ENCODE results near the gene VAMP2.

Gene VAMP2

DNA sequence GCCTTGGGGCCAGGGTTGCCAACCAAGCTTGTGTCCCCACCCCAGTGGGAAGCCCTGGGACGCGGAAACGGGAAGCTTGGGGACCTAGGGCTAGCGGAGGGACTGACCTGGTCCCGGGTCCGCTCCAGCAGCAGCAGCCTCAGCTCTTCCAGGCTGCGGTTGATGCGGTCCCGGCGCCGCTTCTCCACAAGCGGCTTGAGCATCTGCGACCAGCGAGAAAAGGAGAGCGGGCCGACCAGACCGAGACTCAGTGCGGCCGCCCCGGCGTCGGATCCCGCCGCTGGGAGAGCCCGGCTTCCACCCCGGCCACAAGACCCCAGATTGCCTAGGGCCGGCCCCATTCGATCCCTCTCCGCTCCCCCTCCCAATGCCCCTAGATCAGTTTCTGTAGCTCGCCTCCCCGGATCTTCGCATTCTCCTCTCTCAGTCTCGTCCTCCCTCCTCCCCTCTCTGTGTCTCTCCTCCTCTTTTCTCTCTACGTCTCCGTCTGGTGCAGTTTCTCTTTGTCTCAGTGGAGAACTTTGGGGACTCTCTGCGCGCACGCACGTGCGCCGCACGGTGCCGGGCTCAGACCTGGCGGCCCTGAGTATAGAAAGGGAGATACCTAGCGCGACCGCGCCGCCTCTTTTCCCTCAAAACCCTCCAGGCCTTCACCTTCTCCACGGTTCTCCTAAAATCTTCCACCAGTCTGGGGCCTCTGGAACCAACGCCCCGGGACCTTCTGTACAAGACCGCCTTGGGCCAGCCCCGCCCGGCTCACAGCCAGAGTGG is 39.6 kb downstream of the VAMP2 start:
- no peak for DNase-seq (ENCODE audit: low read depth)

GRCh38 chr17:8122422-8122923 is 40.3 kb downstream of the VAMP2 start:
- DNase-seq (ENCODE audit: low read depth): no peak

- no peak for DNase-seq (ENCODE audit: low read depth)
Measured at GRCh38 chr17:8121681-8122421, 40.9 kb downstream of the VAMP2 start.

DNA sequence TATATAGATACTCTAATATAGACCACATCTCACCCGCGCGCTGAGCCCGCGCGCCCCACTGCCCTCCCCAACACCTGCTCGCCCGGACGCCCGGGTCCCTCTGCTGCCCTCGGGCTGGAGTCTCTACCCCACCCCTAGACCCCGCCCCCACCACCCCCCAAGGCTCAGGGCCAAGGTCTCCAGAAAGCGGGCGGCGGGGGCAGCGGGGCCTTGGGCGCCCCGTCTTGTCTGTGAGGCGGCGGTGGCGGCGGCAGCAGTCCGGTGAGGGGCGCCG is 41.4 kb downstream of the VAMP2 start:
- no peak for DNase-seq (ENCODE audit: low read depth)

- no peak for DNase-seq (ENCODE audit: low read depth)
Measured at GRCh38 chr17:8120520-8121406, 42.0 kb downstream of the VAMP2 start.

- DNase-seq (ENCODE audit: low read depth): peak; percentile 95
Measured at GRCh38 chr17:8119581-8120519, 42.9 kb downstream of the VAMP2 start.

DNA sequence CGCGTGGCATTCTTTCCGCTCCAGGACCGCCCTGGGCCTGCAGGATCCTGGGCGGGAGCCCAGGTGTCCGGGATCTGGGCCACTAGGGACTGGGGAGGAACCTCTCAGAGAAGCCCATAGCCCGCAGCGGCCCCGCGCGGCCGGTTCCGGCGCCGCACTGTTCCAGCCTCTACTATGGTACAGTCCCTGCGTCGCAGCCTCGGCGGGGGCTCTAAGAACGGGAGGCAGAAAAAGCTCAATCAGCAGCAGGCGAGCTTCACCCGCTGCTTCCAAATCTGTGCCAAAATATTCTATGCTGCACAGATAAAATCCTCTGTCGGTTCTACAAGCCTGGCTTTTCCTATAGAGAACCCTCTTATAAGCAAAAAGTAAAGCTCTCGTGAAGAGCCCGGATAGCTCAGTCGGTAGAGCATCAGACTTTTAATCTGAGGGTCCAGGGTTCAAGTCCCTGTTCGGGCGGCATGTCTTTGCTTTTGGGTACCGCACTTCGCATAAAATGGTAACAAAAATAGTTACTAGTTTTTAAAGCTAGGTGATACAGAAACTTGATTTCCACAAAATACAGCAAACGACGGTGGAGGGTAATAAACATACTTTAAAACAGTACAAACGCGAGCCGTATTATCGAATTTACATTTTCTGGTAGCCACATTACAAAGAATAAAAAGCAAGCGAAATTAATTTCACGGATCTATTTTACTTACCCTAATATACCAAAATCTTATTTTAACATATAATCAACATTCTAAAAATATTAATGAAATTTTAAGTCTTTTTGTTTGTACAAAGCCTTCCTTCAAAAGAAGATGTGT is 43.8 kb downstream of the VAMP2 start:
- no peak for DNase-seq (ENCODE audit: low read depth)

GRCh38 chr17:8117980-8118768 is 44.6 kb downstream of the VAMP2 start, which contains the start of gene ALOXE3:
ALOXE3 (minus strand) TSS chr17:8118514; CDS start chr17:8117990, 524 bp downstream.
- DNase-seq (ENCODE audit: low read depth): no peak

DNA sequence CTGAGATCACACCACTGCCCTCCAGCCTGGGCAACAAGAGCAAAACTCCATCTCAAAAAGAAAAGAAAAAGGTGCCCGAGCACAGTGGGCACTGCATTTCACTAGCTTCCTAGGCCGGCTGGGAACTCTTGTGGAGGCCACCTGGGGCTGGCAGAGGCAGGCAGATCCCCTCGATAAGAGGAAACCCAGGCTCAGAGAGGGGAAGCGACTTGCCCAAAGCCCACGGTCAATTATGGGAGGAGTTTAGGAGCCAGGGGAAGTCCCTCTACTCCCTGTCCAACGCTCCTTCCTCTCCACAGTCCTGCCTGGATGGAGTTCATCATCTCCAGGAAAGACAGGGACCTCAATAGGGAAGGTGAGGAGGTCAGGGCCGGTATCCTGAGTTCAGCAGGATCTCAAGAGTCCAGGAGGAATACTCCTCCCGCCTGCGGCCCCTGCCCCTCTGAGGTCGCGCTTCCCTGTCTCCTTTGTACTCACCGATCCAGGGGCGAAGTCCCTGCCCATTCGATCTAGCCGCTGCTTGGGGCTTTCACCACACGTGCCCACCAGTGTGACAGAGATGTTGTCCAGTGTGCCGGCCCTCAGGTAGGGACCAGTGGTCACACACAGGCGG is 45.3 kb downstream of the VAMP2 start:
- DNase-seq (ENCODE audit: low read depth): no peak

- no peak for DNase-seq (ENCODE audit: low read depth)
Measured at GRCh38 chr17:8116776-8117175, 46.0 kb downstream of the VAMP2 start.

DNA sequence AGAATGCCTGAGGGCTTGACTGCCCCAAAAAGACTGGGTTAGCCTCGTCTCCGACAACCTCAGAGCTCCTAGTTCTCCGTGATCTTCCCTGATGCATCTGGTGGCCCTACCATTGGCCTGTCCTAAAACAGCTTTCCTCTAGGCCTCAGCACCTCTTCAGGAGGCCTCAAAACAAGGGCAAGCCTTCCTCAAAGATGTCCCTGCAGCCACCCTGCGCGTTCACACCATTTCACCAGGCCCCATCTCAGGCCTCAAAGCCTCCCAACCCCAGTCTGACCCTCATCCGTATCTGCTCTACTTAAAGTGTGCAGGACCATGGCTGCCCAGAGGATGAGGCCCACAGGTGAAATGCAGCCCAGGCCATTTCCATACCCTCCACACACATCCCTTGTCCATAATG is 51.8 kb downstream of the VAMP2 start:
- no peak for DNase-seq (ENCODE audit: low read depth)

DNA sequence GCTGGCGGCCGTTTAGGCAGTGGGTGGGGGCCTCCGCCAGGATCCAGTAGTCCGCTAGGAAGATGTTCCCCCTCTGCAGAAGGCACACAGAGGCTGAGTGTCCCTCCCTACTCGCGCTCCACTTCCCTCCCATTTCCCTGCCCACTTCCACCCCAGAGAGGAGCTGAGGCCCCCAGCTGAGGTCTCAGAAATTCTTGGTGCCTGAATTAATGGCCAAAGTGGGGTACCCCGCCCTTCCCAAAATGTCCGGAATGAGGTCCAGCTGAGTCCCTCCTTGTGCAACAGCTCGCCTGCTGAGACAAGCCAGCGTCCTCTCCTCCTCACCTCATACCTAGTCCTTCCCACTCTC is 52.3 kb downstream of the VAMP2 start:
- DNase-seq (ENCODE audit: low read depth): no peak

DNA sequence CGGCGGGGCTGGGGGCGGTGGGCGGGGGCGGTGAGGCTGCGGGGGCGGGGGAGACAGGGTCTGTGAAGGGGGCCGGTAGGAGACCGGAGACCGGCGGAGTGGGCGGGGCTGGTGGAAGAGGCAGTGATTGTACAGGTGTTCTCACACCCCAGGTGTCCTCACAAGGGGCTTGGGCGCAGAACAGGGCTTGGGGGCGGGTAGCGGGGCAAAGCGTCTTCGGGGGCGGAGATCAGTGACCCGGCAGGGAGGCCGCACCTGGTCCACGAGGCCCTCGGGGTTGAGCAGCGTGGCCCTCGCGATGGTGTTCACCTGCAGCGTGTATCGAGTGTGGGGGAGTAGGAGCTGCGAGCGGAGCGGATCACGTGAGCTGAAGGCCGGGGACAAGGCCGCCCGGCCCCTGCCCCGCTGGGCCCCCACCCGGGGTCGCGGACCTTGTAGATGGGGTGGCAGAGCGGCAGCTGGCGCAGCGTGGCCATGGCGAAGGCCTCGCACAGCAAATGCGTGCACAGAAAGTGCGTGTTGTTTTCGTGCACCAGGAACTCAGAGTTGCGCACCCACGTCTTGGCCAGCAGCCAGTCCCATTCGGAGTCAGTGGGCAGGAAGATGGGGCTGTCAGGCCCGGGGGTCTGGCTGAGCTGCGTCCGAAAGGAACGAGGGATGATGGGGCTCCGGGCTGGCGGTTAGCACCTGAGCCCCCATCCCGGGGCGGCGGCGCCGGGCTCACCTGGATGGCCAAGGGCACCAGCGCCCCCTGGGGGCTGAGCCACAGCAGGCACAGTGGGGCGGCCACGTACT is 52.9 kb downstream of the VAMP2 start:
- no peak for DNase-seq (ENCODE audit: low read depth)

Measured in HS-5 (cell line).